ENCODE results near the gene VAMP1.

DNA sequence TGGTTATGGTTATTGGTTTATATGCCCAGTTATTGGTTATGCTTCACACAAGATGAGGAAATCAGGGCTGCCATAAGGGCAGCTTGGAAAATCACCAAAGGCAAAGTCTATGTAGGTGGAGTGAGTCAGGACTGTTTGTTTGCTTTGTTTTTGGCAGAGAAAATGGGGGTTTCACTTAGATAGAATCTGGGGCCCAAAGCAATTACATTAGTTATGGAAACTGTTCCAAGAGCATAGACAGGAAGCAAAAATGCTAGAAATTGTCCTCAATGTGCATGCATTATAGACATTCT is 2.2 kb downstream of the VAMP1 start:
- TF ChIP-seq HDGF (IDR thresholded peaks at IDR 0.05; ENCODE audit: borderline replicate concordance): no peak
- no peak for TF ChIP-seq TARDBP (IDR thresholded peaks at IDR 0.05)
- TF ChIP-seq SUZ12 (IDR thresholded peaks at IDR 0.05): no peak
- TF ChIP-seq PKNOX1 (IDR thresholded peaks at IDR 0.05): no peak
- no peak for TF ChIP-seq BHLHE40 (IDR thresholded peaks at IDR 0.05; ENCODE audit: borderline replicate concordance)
- no peak for TF ChIP-seq FOXK2 (IDR thresholded peaks at IDR 0.05)
- no peak for TF ChIP-seq ELF4 (IDR thresholded peaks at IDR 0.05)
- no peak for TF ChIP-seq SP1 (IDR thresholded peaks at IDR 0.05)
- TF ChIP-seq ZNF384 (IDR thresholded peaks at IDR 0.05): no peak
